Measurements from ENCODE around the gene TTC17.
"Not testable (repeated sequence)": the region's sequence is repeated elsewhere in the genome, so short reads cannot be mapped to it uniquely, and the experiment has no call there.

Gene TTC17

DNA sequence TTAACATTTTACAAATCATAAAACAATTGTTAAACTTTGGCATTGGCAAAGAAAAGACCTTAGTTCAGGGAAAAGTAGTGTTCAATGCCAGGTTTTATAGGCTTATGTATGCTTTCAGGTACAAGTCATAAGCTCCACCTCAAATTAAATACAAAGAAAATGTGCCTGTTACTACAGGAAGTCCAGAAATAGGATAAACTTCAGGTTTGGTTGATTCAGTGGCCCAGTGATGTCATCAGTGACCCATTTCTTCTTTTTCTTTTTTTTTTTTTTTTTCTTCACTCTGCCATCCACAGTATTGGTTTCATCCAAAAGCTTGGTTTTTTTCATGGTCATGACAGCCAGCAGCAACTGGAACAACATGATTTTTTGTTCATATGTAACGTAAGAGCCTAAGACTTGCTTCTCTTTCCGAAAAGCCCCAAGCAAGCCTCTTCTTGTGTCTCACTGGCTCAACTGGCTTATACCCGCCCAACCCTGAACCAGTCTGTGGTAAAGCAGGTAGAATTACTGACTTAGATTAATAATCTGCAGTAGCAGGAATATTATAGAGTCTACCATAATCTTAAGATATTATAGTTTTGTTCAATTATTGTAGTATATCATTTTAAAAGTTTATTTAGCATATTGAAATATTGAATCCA is 46.2 kb downstream of the TTC17 start:
- DNase-seq (ENCODE audit: extremely low spot score), result no peak
- ChIA-PET POLR2A (interaction anchor here (0.6 kb wide), 1 partner anchor 275 kb away, joined by 8 read pairs; no protein-coding TSS in a partner anchor), CTCF (interaction anchor here (0.8 to 2.5 kb wide), 5 partner anchors 9 to 93 kb away, joined by 3 to 10 read pairs (median 3); partner anchors contain the start of gene API5)
- TF ChIP-seq, protein P1, sequence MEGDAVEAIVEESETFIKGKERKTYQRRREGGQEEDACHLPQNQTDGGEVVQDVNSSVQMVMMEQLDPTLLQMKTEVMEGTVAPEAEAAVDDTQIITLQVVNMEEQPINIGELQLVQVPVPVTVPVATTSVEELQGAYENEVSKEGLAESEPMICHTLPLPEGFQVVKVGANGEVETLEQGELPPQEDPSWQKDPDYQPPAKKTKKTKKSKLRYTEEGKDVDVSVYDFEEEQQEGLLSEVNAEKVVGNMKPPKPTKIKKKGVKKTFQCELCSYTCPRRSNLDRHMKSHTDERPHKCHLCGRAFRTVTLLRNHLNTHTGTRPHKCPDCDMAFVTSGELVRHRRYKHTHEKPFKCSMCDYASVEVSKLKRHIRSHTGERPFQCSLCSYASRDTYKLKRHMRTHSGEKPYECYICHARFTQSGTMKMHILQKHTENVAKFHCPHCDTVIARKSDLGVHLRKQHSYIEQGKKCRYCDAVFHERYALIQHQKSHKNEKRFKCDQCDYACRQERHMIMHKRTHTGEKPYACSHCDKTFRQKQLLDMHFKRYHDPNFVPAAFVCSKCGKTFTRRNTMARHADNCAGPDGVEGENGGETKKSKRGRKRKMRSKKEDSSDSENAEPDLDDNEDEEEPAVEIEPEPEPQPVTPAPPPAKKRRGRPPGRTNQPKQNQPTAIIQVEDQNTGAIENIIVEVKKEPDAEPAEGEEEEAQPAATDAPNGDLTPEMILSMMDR (IDR thresholded peaks at IDR 0.05; ENCODE audit: control extremely low read depth, extremely low read depth, low read depth, missing control alignments), result no peak

DNA sequence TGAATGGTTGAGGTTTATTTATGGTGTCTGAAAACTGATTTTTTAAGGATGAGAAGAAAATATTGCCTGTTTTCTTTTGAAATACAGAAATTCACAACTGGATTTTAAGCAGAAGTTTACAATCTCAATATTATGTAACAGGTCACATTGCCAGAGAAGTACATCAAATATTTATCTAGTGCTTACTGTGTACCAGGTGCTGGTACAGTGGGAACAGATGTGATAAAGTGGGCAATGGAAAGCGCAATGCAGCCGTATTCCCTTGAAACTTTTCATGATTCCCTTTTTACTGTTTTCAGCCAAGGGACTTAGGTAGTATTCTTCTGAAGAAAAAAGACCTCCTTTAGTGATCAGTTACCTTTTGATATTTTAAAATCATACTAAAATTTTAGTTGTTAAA is 49.6 kb downstream of the TTC17 start:
- ChIA-PET CTCF (no interaction called here), POLR2A (interaction anchor here (0.6 kb wide), 1 partner anchor 1950 kb away, joined by 4 read pairs; no protein-coding TSS in a partner anchor)
- no peak for DNase-seq (ENCODE audit: extremely low spot score)
- TF ChIP-seq, protein P1 (IDR thresholded peaks at IDR 0.05; ENCODE audit: control extremely low read depth, extremely low read depth, low read depth, missing control alignments), result no peak

DNA sequence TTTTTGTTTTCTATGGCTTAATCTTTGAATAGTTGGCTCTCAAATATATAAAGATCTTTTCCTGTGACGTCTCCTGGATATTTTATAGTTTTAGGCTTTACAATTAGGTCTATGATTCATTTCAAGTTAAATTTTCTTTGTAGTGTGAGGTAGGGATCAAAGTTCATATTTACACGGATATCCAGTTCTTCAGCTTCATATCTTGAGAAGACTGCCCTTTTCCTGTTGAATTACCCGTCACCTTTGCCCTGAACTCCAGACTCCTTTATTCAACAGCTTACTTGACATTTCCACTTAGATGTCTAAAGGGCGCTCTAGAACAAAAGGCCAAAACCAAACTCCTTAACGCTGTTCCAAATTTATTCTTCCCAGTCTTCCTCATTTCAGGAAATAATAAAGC is 51.7 kb downstream of the TTC17 start:
- CTCF ChIA-PET, result no interaction called here
- TF ChIP-seq, protein P1 (IDR thresholded peaks at IDR 0.05; ENCODE audit: control extremely low read depth, extremely low read depth, low read depth, missing control alignments), result no peak
- POLR2A ChIA-PET, result no interaction called here
- no peak for DNase-seq (ENCODE audit: extremely low spot score)

DNA sequence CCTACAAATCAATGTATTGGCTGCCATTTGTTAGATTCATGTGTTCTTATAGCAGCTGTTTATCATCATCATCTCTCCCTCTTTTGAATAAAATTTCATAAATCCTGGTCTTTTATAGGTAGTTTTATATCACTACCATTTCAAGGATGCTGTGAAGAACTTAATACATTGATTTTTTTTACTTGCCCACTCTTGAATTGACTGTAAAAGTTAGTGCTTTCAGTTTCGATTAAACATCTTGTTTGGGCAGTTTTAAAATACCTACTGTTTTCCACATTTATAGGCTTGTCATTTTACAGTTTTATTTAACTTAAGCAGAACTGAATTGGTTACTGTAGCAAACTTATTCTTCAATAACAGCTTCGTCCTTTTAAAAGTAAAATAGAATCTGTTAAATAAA is 59.5 kb downstream of the TTC17 start:
- CTCF ChIA-PET, result interaction anchor here (0.9 to 4.9 kb wide), 7 partner anchors 9 to 154 kb away, joined by 3 to 36 read pairs (median 10); partner anchors contain the start of gene API5
- POLR2A ChIA-PET, result no interaction called here
- TF ChIP-seq, protein P1 (IDR thresholded peaks at IDR 0.05; ENCODE audit: control extremely low read depth, extremely low read depth, low read depth, missing control alignments), result no peak

DNA sequence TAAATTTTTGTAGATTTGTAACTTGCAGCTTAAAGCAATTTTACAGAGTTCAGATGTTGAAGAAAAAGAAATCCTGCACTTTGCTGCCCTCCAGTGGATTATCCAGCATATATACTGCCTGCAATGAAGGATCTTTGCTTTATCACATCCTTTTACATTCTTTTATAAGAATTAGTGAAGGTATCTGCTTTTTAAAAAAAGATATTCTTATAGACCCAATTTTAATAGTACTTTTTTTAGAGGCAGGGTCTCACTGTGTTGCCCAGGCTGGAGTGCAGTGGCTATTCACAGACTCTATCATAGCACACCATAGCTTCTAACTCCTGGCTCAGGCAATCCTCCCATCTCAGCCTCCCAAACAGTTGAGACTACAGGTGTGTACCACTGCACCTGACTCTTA is 60.7 kb downstream of the TTC17 start:
- ChIA-PET POLR2A (no interaction called here), CTCF (interaction anchor here (0.6 to 4.9 kb wide), 21 partner anchors 8 to 148 kb away, joined by 3 to 36 read pairs (median 4); partner anchors contain the start of gene API5)
- DNase-seq (ENCODE audit: extremely low spot score), result peak; percentile 18
- TF ChIP-seq, protein P1 (IDR thresholded peaks at IDR 0.05; ENCODE audit: control extremely low read depth, extremely low read depth, low read depth, missing control alignments), result peak; percentile 64

More for the DNA sequence above, 59.5 kb downstream of the TTC17 start:
- no peak for DNase-seq (ENCODE audit: extremely low spot score)

DNA sequence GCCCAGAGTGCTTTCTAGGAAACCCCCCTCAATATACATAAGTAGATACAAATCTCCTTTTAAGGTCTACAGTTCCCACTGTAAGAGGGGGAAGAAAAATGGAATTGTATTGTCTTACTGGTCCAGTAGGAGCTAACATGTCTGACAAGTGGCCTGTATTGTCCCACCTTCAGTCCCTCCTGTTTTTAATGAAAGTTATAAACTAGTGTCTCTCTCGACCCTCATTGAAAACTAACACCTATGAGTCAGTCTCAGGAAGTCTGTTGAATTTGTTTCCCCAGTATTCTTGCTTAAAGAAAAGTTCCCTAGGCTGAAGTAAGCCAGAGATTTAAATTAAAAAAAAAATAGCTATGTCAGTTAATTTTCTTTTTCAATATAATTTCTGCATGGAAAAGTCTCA is 69.3 kb downstream of the TTC17 start:
- DNase-seq (ENCODE audit: extremely low spot score), result no peak
- TF ChIP-seq, protein P1 (IDR thresholded peaks at IDR 0.05; ENCODE audit: control extremely low read depth, extremely low read depth, low read depth, missing control alignments), result no peak
- CTCF ChIA-PET, result interaction anchor here (1.0 to 2.4 kb wide), 5 partner anchors 10 to 116 kb away, joined by 3 to 14 read pairs (median 4); partner anchors contain the start of gene API5
- POLR2A ChIA-PET, result no interaction called here

DNA sequence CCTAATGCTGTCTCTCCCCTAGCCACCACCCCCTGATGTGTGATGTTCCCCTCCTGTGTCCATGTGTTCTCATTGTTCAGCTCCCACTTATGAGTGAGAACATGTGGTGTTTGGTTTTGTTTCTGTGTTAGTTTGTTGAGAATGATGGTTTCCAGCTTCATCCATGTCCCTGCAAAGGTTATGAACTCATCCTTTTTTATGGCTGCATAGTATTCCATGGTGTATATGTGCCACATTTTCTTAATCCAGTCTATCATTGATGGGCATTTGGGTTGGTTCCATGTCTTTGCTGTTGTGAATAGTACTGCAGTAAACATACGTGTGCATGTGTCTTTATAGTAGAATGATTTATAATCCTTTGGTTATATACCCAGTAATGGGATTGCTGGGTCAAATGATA is 72.2 kb downstream of the TTC17 start:
- POLR2A ChIA-PET; DNase-seq (ENCODE audit: extremely low spot score); CTCF ChIA-PET: not testable (repeated sequence)
